Measurements from ENCODE around the gene BMP6.

BMP6 gene

DNA sequence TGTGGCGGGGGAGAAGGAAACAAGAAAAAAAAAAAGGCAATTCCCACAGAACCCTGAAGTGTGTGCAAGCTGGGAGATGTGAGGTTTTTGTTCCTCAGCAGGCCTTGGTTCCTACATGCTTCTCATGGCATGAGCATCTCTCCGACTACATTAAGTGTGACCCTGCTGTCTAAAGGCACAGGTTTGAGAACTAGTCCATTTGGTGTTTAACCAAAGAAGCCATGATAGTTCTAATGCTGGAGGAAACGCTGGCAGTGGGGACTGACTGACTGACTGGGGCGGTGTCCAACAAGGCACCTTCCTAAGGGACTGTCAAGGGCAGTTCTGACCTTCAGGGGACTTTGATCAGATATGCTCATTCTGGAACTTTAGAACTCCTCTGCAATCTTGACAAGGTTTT lies 180.8 kb downstream of the BMP6 start:
- no peak for DNase-seq

DNA sequence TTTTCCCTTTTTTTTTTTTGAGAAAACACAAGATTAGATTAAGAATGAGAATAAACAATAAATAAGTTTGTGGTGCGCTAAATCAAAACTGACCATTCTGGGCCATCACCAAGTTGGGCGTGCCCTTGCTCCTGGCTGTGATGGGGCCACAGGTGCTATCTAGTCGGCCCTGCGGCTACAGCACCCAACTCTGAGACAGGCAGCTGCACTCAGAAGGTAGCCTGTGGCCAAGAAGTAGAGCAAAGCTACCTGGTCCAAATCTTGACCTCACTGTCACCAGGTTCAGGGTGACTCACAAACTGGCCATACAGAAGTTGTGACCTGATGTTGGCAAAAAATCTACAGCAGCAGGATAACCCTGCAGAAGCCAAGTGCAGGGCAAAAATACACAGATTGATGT lies 181.3 kb downstream of the BMP6 start:
- no peak for DNase-seq

DNA sequence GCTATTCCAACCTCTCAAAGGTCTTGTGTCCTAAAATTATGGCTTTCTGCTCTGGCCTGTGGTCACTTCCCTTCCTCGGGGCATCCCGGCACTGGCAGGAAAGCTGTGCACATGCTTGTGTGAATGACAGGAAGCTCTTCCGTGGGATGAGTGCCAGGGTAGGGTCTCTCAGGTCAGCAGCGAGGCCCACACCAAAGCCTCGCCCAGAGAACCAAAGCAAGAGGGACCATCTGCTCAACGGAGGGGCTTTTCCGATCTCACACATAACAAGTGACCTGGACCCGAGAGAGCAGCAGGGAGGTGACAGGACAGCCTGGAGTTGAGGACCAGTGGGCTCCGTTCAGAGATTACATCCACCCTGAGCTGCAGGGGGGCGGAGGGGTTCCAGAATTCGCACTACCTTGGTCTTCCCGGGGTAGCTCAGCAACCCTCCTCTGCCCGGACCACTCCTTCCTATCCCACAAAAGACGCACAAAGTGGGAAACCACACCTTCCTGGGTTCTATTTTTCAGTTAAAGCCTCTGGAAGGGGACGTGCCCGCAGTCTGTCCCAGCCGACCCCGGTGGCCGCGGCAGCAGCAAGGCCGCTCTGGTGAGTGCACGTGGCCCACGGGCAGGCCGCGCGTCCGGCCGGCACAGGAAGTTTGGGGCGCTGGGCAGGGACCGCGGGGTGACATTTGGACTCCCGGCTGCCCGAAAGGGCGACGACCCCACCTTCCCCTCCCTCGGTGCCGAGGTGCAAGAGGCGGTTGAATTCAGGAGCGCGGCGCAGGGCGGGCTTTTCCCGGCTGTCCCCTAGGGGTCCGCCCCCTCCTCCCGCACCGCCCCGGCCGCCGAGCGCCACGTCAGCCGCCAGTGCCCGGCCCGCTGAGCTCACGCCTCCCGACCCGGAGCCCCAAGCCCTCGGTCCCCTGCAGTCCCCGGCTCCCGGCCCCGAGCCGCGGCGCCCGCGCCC lies 183.7 kb downstream of the BMP6 start:
- DNase-seq: peak; percentile 59

DNA sequence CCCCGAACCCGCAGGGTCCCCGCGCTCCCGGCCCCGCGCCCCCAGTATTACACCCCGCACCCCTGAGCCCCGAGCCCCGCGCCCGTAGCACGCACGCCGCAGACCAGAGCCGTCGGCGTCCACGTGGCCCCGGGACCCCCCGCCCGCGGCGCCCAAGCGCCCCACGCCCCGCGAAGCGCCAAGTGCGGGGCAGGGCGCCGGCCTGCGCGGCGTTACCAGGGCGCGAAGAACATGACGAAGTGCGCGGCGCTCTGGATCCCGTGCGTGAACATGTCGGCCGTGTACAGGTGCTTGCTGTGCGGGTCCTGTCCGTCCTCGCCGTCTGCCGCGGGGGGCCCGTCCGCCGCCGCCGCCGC lies 184.4 kb downstream of the BMP6 start:
- no peak for DNase-seq

DNA sequence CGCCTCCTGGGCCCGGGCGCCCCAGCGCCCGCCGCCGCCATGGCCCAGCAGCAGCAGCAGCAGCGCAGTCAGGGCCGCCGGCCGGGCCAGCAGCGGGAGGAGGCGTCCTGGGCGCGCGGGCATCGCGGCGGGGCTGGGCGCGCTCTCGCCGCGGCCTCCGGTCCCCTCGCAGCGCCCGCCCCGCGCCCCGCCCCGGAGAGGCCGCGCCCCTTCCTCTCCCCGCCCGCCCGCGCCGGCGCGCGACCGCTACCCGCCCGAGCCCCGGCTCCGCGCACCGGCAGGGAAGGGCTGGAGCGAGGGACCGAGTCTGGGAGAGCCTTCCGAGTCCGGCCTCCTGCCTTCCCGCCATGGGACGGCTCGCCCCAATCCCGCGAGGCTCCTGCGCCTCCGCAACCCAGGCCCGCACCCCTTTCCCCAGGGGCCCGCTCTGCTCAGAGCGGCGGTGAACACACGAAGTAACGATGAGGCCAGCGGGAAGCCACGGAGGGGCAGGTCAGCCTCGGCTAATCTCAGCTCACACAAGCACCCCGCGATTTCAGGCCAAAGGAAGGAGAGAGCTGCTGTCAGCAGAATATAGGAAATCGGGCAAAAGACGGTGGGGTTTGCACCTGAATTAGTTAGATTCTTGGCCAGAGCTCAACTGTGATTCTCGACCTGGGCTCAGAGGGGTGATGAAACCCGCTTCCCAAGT lies 184.9 kb downstream of the BMP6 start, which contains the start of gene TXNDC5:
TSS of gene TXNDC5 (minus strand) at position 135 of the 691 bp plus-strand sequence. CDS start at position 123, 12 bp downstream.
- DNase-seq: peak; percentile 81

DNA sequence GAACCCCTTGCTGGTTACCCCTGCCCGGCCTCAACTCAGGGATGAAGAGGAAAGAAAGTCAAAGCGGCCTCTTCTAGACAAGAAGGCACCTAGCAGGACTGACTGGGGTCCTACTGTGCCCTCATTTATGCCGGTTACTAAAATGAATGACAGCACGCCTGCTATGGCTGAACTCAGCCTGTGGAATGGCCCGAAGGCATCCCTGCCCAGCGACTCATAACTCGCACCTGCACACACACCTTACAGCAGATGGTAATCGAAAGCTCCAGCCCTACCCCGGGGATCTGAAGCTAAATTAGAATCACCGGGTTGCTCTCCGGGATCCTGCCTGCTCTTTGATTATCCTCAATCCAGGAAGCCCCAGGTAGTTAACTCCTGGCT lies 185.4 kb downstream of the BMP6 start:
- no peak for DNase-seq

DNA sequence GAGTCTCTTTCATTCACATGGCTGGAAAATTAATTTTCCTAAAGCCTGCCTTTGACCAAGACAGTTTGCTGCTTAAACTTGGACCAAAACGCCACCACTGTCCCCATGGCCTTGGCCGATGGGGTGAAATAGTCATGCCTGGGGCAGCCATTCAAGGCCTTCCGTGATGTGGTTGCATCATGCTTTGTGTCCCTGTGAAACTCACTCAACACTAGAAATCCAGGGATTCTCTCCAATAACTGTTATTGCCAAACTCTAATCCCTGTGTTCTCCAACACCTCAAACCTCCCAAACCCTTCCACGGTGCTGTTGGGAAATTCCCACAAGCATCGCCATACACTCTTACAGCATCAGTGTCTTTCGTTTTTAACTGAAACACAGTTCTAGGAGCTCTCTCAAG lies 186.1 kb downstream of the BMP6 start:
- DNase-seq: no peak

DNA sequence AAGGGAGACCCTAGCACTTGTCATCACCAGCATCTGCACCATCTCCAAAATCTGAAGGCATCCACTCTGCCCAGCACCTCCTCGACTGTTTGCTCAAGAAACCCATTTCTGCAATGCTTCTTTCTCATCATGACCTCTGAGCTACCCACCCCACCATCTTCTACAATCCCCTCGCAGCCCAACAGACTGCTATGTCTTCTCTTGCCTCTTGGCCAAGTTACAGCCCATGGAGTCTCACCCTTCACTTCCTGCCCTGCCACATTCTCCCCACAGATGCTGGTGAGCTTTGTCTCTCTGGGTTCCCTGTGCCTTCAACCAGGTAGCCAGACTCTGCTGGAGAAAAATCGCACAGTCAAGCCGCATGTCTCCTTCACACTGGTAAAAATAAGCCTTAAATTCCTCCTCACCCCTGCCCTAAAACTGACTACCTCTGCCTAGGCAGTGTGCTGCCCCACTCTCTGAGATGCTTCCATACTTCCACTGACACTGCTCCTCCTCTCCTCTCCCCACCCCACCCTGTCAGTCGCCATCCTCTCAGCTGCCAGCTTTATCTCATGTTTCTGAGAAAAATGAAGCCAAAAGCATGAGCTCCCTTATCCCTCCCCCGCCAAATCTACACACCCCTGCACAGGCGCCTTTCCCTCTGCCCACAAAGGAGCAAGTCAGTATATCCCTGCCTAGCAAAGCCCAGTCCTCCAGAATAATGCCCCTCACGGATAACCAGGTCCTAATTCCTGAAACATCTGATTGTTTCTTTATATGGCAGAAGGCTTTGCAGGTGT lies 187.0 kb downstream of the BMP6 start:
- no peak for DNase-seq

DNA sequence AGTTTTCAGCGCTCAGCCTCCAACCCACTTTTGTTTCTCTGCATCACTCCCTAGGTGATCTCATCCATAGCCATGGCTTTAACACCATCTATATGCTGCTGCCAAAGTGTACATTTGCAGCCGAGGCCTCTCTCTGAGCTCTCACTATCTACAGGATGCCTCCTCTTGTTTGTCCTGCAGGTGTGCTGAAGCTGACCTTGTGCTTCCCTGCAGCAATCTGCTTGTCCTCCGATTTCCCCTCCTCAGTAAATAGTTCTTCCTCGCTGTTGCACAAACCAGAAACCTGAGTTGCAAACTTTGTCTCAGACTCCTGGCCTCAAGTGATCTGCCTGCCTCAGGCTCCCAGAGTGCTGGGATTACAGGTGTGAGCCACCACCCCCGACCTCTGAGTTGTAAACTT lies 188.4 kb downstream of the BMP6 start:
- no peak for DNase-seq

DNA sequence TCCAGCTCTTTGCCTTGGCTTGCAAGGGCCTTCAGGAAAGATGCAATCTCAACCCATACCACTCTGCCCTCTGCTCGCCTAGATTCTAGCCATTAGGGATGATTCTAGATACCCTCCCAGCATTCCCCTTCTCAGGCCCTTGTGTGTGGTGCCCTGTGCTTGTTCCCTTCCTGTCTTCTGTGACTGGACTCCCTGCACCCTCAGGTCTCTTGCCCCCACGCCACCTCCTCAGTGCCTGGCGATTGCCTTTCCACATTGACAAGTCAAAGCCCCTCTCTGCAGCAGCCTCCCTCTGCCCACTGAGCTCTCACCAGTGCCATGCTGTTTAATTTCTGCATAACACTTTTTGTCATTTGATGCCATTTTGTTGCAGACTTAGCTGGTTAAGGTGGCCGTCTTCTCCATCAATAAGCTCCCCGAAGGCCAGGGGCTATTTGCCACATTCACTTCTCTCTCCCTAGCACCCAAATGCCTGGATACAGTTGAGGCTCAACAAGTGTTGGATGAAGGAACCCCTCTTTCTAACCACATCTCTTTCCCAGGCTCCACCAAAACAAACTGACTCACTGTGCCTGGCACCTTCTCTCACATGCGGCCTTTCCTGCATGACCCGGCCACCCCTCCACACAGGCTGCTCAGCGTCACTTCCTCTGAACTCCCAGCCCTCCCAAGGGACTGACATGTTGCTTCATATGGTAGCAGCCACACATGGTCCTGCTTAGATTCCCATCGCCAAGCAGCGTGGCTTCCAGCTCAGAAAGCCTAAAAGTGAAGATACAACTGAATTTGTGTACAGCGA lies 189.3 kb downstream of the BMP6 start:
- peak; percentile 90 for DNase-seq

DNA sequence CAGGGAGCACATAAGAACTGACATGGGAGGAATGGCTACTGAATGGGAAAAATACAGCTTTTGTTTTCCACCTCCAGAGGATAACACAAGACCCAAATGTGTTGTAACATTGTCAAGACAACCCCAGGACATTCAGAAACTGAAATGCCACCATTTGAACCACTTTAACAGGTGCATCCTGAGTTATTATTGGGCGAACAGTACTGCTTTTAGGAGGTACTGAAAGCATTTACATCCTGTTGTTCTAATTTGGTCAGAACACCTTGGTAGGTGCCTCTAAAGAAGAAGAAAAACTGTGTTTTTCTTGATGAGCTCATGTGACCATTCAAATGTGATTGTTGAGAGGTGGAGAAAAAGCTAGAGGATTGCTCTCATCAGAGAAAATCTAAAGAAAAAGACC lies 191.1 kb downstream of the BMP6 start:
- no peak for DNase-seq

DNA sequence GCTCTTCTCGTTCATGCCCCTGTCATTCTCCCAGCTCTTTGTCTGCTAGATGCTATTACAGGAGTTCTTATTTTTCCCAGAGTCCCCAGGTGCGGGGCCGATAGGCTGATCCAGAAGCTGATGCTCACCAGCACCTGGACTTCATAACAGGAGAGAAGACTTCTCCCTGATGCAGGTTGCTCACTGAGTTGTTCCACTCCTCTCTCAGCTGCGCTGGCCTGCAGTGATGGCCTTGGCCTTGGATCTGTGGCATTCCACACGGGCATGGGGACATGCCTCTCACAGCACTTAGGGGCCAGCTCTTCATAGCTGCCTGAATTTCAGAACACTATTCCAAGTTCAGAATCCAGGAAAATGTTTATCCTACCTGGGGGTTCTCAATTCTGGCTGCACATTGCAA lies 191.8 kb downstream of the BMP6 start:
- no peak for DNase-seq

DNA sequence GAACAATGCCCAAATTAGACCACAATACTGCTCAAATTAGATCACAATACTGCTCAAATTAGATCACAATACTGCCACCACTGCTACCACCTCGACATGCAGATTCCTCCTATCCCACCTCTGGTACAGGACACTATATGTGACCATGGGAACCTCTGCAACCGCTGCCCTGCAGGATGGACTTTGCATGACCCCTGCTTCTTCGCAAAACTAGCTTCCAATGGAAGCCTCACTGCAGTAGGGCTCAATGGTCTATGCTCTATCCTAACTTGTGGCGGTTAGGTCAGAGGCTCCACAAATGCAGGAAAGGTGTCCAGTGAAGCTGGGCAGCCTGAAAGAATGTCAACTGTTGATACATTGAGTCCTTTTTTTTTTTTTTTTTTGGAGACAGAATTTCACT lies 192.5 kb downstream of the BMP6 start:
- DNase-seq: no peak

DNA sequence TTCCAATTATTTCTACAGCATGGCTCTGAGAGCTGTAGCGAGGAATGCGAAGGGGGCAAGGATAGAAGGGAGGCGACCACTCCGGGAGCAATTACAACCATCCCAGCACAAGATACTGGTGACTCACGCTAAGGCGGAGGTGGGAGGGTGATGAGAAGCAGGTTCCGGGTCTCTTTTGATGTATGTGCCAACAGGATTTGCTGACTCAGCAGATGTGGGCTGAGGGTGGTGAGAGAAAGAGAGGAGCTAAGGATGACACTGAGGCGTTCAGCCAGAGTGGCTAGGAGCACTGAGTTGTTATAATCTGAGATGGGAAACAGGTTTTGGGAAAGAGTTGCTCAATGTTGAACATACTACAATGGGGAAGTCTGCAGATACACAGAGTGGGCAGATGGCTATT lies 194.0 kb downstream of the BMP6 start:
- peak; percentile 9 for DNase-seq

DNA sequence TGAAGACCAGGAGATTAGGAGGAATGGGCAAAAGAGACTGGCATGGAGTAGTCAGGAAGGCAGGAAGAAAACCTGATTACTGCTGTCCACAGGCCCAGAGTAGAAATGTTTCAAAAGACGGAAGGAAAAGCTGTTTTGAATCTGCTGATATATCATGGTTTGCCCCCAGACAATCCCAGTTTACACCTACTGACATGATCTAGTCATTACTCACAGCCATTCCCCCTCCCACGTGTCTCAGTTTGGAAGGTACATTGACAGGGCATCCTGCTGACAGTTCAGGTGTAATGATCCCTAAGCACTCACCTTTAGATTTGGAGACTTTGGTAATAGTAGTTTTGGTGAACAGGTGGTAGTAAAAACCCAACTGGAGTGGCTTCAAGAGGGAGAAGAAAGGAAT lies 194.5 kb downstream of the BMP6 start:
- no peak for DNase-seq

DNA sequence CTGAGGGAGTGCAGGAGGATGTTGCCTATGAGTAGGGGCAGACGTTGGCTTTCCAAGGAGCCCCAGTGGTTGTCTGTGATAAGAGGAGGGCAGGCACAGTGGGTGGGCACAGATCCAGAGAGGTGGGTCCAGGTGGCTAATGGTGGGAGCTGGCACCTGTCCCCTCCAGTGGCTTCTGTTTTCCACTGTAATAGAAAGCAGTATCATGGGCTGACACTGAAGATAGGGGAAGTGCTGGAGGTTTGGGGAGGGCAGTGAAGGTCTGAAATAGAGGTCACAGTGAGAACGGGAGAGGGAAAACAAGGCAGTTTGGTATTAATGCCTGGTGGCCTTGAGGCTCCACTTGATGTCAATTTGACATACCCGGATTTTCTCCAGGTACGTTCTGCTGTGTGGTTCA lies 195.1 kb downstream of the BMP6 start:
- DNase-seq: no peak

DNA sequence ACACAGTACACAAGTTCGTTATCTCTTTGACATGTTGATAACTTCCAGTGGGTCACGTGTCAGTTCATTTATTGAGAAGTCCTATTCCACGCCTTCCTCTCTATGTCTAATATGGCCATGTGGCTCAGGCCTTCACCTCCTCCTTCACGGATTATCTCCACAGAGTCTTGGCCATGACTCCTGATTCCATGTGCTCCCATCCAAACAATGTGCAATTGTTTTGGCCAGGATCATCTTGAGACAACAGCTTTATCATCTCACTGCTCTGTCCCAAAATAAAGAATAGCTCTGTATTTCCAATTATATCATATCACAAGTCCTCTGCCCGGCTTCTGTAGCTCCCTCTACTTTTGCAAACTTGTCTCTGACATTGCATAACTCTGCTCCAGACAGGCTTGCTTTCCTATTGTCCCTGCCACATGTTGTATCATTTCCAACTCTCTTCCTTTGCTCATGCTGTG lies 195.8 kb downstream of the BMP6 start:
- no peak for DNase-seq

DNA sequence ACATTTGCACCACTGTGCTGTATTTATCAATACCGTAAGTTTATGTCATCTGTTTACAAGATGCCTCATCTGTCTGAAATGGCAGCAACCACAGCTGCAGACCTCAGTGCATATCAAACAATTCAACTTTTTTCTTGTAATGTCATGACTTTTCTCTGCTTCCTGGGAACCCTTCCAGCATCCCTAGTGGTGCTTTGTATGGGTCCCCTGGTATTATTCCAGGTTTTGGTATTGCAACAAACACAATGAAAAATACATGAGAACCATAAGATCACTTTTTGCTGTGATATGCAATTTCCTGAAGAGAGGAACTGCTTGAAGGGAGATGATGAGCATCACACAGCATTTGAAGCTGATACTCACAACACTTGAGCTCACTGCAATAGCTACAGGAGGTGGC lies 196.7 kb downstream of the BMP6 start:
- no peak for DNase-seq

DNA sequence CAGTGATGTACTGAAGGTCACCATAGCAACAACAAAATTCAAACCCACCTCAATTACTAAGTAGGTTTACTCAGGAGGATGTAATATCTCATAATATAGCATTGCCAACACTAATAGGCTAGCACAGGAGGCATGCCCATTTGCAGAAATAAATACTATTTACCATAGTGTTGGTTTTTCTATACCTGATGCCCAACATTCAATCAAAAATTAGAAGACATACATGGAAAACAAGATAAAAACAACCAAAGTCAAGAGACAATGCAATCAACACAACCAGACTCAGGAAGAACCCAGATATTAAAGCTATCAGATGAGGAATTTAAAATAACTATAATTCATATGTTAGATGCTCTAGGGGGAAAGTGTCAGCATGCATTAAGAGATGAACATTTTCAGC lies 199.0 kb downstream of the BMP6 start:
- DNase-seq: no peak
